ENCODE results near the gene CLHC1.

The CLHC1 gene

GRCh38 chr2:55168221-55169154 lies 63.6 kb downstream of the CLHC1 start:
- TF ChIP-seq REST (IDR thresholded peaks at IDR 0.05; ENCODE audit: insufficient read depth in 1 of 2, low read depth in 2 of 2, low read length in 2 of 2) = no peak
- TF ChIP-seq SIN3A (IDR thresholded peaks at IDR 0.05; ENCODE audit: borderline replicate concordance, insufficient read depth, low read length) = no peak
- TF ChIP-seq POLR2AphosphoS5 (IDR thresholded peaks at IDR 0.05; ENCODE audit: low read depth, low read length) = no peak
- no peak for TF ChIP-seq TAF1 (IDR thresholded peaks at IDR 0.05; ENCODE audit: borderline replicate concordance, insufficient read depth, low read length)
- no peak for TF ChIP-seq FOXP2 (optimal IDR thresholded peaks at IDR 0.05; ENCODE audit: borderline replicate concordance, extremely low read depth, extremely low read length, insufficient read depth)

- TF ChIP-seq SIN3A (IDR thresholded peaks at IDR 0.05; ENCODE audit: borderline replicate concordance, insufficient read depth, low read length) = no peak
- no peak for TF ChIP-seq TAF1 (IDR thresholded peaks at IDR 0.05; ENCODE audit: borderline replicate concordance, insufficient read depth, low read length)
- TF ChIP-seq REST (IDR thresholded peaks at IDR 0.05; ENCODE audit: insufficient read depth in 1 of 2, low read depth in 2 of 2, low read length in 2 of 2) = no peak
Measured at GRCh38 chr2:55165626-55166025, 66.5 kb downstream of the CLHC1 start.

GRCh38 chr2:55164534-55165480 lies 67.3 kb downstream of the CLHC1 start:
- TF ChIP-seq TAF1 (IDR thresholded peaks at IDR 0.05; ENCODE audit: borderline replicate concordance, insufficient read depth, low read length) (no peak), FOXP2 (optimal IDR thresholded peaks at IDR 0.05; ENCODE audit: borderline replicate concordance, extremely low read depth, extremely low read length, insufficient read depth) (no peak), REST (IDR thresholded peaks at IDR 0.05; ENCODE audit: insufficient read depth in 1 of 2, low read depth in 2 of 2, low read length in 2 of 2) (no peak), POLR2AphosphoS5 (IDR thresholded peaks at IDR 0.05; ENCODE audit: low read depth, low read length) (no peak), SIN3A (IDR thresholded peaks at IDR 0.05; ENCODE audit: borderline replicate concordance, insufficient read depth, low read length) (no peak)

- TF ChIP-seq SIN3A (IDR thresholded peaks at IDR 0.05; ENCODE audit: borderline replicate concordance, insufficient read depth, low read length) (no peak), REST (IDR thresholded peaks at IDR 0.05; ENCODE audit: insufficient read depth in 1 of 2, low read depth in 2 of 2, low read length in 2 of 2) (no peak), POLR2AphosphoS5 (IDR thresholded peaks at IDR 0.05; ENCODE audit: low read depth, low read length) (no peak), FOXP2 (optimal IDR thresholded peaks at IDR 0.05; ENCODE audit: borderline replicate concordance, extremely low read depth, extremely low read length, insufficient read depth) (no peak), TAF1 (IDR thresholded peaks at IDR 0.05; ENCODE audit: borderline replicate concordance, insufficient read depth, low read length) (no peak)
Measured at GRCh38 chr2:55163941-55164390, 68.1 kb downstream of the CLHC1 start.
